Subcutaneous abdominal adipose tissue (tissue), 5 donors: ENCODE measurements around the gene COX17.

Experiments used
- H3K27ac ChIP-seq: one replicate; pipeline ENCODE4 v1.7.0; 2013; ENCODE audit warnings: low read depth, mild to moderate bottlenecking, inconsistent platforms, low read length, moderate library complexity
- H3K27me3 ChIP-seq, 5 donors: one replicate each; pipeline ENCODE4 v1.7.0; 2013; ENCODE audit warnings: low read length in 5 of 5, inconsistent platforms in 1 of 5; ENCODE audit not compliant: control insufficient read depth in 5 of 5, insufficient read depth in 4 of 5
- H3K36me3 ChIP-seq, 5 donors: one replicate each; pipeline ENCODE4 v1.7.0; 2013; ENCODE audit warnings: low read length in 5 of 5; ENCODE audit not compliant: control insufficient read depth in 5 of 5, insufficient read depth in 5 of 5
- H3K4me1 ChIP-seq, 5 donors: one replicate each; pipeline ENCODE4 v1.7.0; 2013; ENCODE audit warnings: low read length in 5 of 5, mild to moderate bottlenecking in 3 of 5, moderate library complexity in 1 of 5; ENCODE audit not compliant: control insufficient read depth in 5 of 5, insufficient read depth in 5 of 5
- H3K4me3 ChIP-seq, 5 donors: one replicate each; pipeline ENCODE4 v1.7.0; 2013; ENCODE audit warnings: low read length in 5 of 5, low read depth in 1 of 5
- H3K9ac ChIP-seq, 5 donors: one replicate each; pipeline ENCODE4 v1.7.0; 2013; ENCODE audit warnings: low read length in 5 of 5, mild to moderate bottlenecking in 4 of 5, moderate library complexity in 3 of 5
- H3K9me3 ChIP-seq, 5 donors: one replicate each; pipeline ENCODE4 v1.7.0; 2013; ENCODE audit warnings: low read length in 5 of 5; ENCODE audit not compliant: control insufficient read depth in 5 of 5
- donor health status: healthy.
- donor health status: healthy.
- donor health status: healthy.
- donor health status: healthy.
- donor health status: healthy.

The COX17 gene

GRCh38 chr3:119647171-119647570, 30.0 kb downstream of the COX17 start:
- Histone ChIP-seq H3K4me1 (peaks cover 0 to 23% (median 2%) of the 10 kb centered on the region in 5 donors), H3K27ac (peak overlapping the region; percentile 80), H3K4me3 (no peak overlapping the region), H3K36me3 (peaks cover 3 to 17% (median 4%) of the 10 kb centered on the region in 5 donors), H3K9ac (peak overlapping the region in 1 of 5 donors; percentile 12), H3K9me3 (no peaks in the 10 kb centered on the region), H3K27me3 (no peaks in the 10 kb centered on the region)

GRCh38 chr3:119645813-119646212, 31.4 kb downstream of the COX17 start:
- no peaks in the 10 kb centered on the region for H3K27me3 ChIP-seq
- peak overlapping the region; percentile 80 for H3K27ac ChIP-seq
- peaks cover 3 to 21% (median 7%) of the 10 kb centered on the region in 5 donors for H3K36me3 ChIP-seq

DNA sequence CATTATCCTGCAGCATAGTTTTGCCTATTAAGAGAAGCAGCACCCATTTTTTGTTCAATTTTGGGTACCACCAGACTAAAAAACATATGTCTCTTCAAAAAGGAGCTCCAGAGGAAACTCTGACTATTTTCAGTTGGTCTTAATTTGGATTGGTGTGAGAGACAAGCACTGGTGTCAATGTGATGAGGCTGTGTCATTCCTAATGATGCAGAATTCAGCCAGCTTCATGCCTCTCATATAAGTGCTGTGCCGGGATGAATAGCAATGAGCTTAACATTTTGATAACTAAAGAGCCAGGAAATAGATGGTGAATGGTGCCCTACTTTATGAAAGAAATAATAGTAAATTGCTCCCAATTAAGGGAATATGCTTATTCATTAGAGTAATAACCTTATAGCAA, 32.7 kb downstream of the COX17 start:
- H3K4me1 ChIP-seq: peaks cover 0 to 18% (median 2%) of the 10 kb centered on the region in 5 donors
- H3K9ac ChIP-seq: no peak overlapping the region
- no peak overlapping the region for H3K27ac ChIP-seq
- H3K9me3 ChIP-seq: no peaks in the 10 kb centered on the region
- no peak overlapping the region for H3K4me3 ChIP-seq
- peaks cover 3 to 21% (median 7%) of the 10 kb centered on the region in 5 donors for H3K36me3 ChIP-seq
- H3K27me3 ChIP-seq: no peaks in the 10 kb centered on the region

More at GRCh38 chr3:119645813-119646212, 31.4 kb downstream of the COX17 start:
- Histone ChIP-seq H3K4me1 (peaks cover 0 to 18% (median 2%) of the 10 kb centered on the region in 5 donors), H3K9ac (no peak overlapping the region), H3K9me3 (no peaks in the 10 kb centered on the region), H3K4me3 (no peak overlapping the region)

- Histone ChIP-seq H3K9me3 (no peaks in the 10 kb centered on the region), H3K27ac (no peak overlapping the region), H3K4me3 (no peak overlapping the region), H3K27me3 (no peaks in the 10 kb centered on the region), H3K36me3 (peaks cover 3 to 20% (median 7%) of the 10 kb centered on the region in 5 donors), H3K9ac (no peak overlapping the region), H3K4me1 (peaks cover 2 to 26% (median 6%) of the 10 kb centered on the region in 5 donors)
Observed at GRCh38 chr3:119643528-119643927, 33.7 kb downstream of the COX17 start.

- H3K4me1 ChIP-seq: peaks cover 2 to 21% (median 7%) of the 10 kb centered on the region in 5 donors
- no peak overlapping the region for H3K27ac ChIP-seq
Observed at GRCh38 chr3:119642746-119643473, 34.3 kb downstream of the COX17 start.

DNA sequence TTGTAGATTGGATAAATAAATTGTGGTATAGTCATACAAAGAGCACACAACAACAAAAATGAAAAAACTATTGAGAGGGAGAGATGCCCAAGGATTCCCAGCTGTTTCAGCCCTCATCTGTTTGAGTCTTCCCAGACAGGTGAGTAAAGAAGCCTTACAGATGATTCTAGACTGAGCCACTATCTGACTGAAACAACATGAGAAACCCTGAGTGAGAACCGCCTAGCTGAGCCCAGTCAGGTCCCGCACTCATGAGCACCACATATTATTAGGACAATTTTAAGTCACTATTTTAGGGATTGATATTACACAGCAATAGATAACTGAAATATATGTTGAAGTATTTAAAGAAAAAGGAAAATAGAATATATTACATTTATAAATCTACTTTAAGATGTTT, 35.8 kb downstream of the COX17 start:
- Histone ChIP-seq H3K9ac (no peak overlapping the region), H3K4me3 (no peak overlapping the region), H3K9me3 (no peaks in the 10 kb centered on the region), H3K4me1 (peaks cover 0 to 29% (median 13%) of the 10 kb centered on the region in 5 donors), H3K36me3 (peaks cover 0 to 12% (median 6%) of the 10 kb centered on the region in 5 donors), H3K27ac (no peak overlapping the region), H3K27me3 (no peaks in the 10 kb centered on the region)

More at GRCh38 chr3:119642746-119643473, 34.3 kb downstream of the COX17 start:
- H3K9me3 ChIP-seq: no peaks in the 10 kb centered on the region
- peaks cover 0 to 14% (median 7%) of the 10 kb centered on the region in 5 donors for H3K36me3 ChIP-seq
- no peaks in the 10 kb centered on the region for H3K27me3 ChIP-seq
- no peak overlapping the region for H3K4me3 ChIP-seq
- H3K9ac ChIP-seq: no peak overlapping the region

GRCh38 chr3:119639494-119640350, 37.5 kb downstream of the COX17 start:
- no peaks in the 10 kb centered on the region for H3K9me3 ChIP-seq
- H3K4me3 ChIP-seq: no peak overlapping the region
- peaks cover 0 to 12% (median 6%) of the 10 kb centered on the region in 5 donors for H3K36me3 ChIP-seq
- peak overlapping the region; percentile 27 for H3K27ac ChIP-seq
- no peaks in the 10 kb centered on the region for H3K27me3 ChIP-seq
- H3K4me1 ChIP-seq: peaks cover 0 to 39% (median 17%) of the 10 kb centered on the region in 5 donors
- H3K9ac ChIP-seq: no peak overlapping the region

GRCh38 chr3:119637679-119638477, 39.3 kb downstream of the COX17 start:
- Histone ChIP-seq H3K36me3 (peaks cover 0 to 9% (median 4%) of the 10 kb centered on the region in 5 donors), H3K27me3 (no peaks in the 10 kb centered on the region), H3K4me1 (peaks cover 0 to 39% (median 17%) of the 10 kb centered on the region in 5 donors), H3K27ac (peak overlapping the region; percentile 88), H3K9ac (peak overlapping the region in 4 of 5 donors; percentile 4 to 65 (median 38)), H3K4me3 (peak overlapping the region in 4 of 5 donors; percentile 20 to 38 (median 26)), H3K9me3 (no peaks in the 10 kb centered on the region)

GRCh38 chr3:119636891-119637611, 40.2 kb downstream of the COX17 start:
- H3K27me3 ChIP-seq: no peaks in the 10 kb centered on the region
- H3K4me1 ChIP-seq: peaks cover 0 to 42% (median 17%) of the 10 kb centered on the region in 5 donors
- peaks cover 0 to 4% (median 3%) of the 10 kb centered on the region in 5 donors for H3K36me3 ChIP-seq
- peak overlapping the region in 2 of 5 donors; percentile 8 to 27 for H3K9ac ChIP-seq
- peak overlapping the region; percentile 88 for H3K27ac ChIP-seq
- peak overlapping the region in 1 of 5 donors; percentile 20 for H3K4me3 ChIP-seq
- no peaks in the 10 kb centered on the region for H3K9me3 ChIP-seq
